GM19025 (cell line): ENCODE results near the gene TMEFF1.

Experiments used
- ATAC-seq: cut with Tn5 transposase; IDR thresholded peaks from one replicate; pipeline ENCODE4 v1.9.1; 2021; ENCODE audit warnings: mild to moderate bottlenecking, low read depth, moderate library complexity; ENCODE audit not compliant: unreplicated experiment

TMEFF1 gene

GRCh38 chr9:100445903-100446549 lies 26.9 kb upstream of the TMEFF1 start:
- no peak for ATAC-seq

- ATAC-seq = no peak
Observed at GRCh38 chr9:100447041-100447440, 25.9 kb upstream of the TMEFF1 start.

GRCh38 chr9:100448266-100448665 lies 24.7 kb upstream of the TMEFF1 start:
- no peak for ATAC-seq

- no peak for ATAC-seq
Observed at GRCh38 chr9:100449420-100449819, 23.5 kb upstream of the TMEFF1 start.

GRCh38 chr9:100452894-100453293 lies 20.1 kb upstream of the TMEFF1 start:
- no peak for ATAC-seq

- ATAC-seq = no peak
Observed at GRCh38 chr9:100455470-100455869, 17.5 kb upstream of the TMEFF1 start.

- ATAC-seq = no peak
Observed at GRCh38 chr9:100457517-100457916, 15.4 kb upstream of the TMEFF1 start.

- ATAC-seq = no peak
Observed at GRCh38 chr9:100459963-100460362, 13.0 kb upstream of the TMEFF1 start.

GRCh38 chr9:100465274-100465673 lies 7.7 kb upstream of the TMEFF1 start:
- ATAC-seq = no peak

- no peak for ATAC-seq
Observed at GRCh38 chr9:100465761-100466160, 7.2 kb upstream of the TMEFF1 start.

GRCh38 chr9:100466171-100466828 lies 6.6 kb upstream of the TMEFF1 start:
- no peak for ATAC-seq

GRCh38 chr9:100466829-100467221 lies 6.1 kb upstream of the TMEFF1 start:
- no peak for ATAC-seq

GRCh38 chr9:100468041-100468440 lies 4.9 kb upstream of the TMEFF1 start:
- no peak for ATAC-seq

GRCh38 chr9:100472268-100472667 lies 681 bp upstream of the TMEFF1 start:
- ATAC-seq = no peak

- ATAC-seq = peak; percentile 73
Observed at GRCh38 chr9:100473276-100474081, 530 bp downstream of the TMEFF1 start.

GRCh38 chr9:100474082-100474923 lies 1.4 kb downstream of the TMEFF1 start:
- ATAC-seq = no peak

GRCh38 chr9:100474924-100475276 lies 2.0 kb downstream of the TMEFF1 start:
- no peak for ATAC-seq

GRCh38 chr9:100477241-100477640 lies 4.3 kb downstream of the TMEFF1 start:
- no peak for ATAC-seq

GRCh38 chr9:100478192-100478591 lies 5.2 kb downstream of the TMEFF1 start:
- no peak for ATAC-seq

GRCh38 chr9:100479820-100480219 lies 6.9 kb downstream of the TMEFF1 start:
- no peak for ATAC-seq

- no peak for ATAC-seq
Observed at GRCh38 chr9:100485196-100485595, 12.2 kb downstream of the TMEFF1 start.
